A673 (cell line): ENCODE results near the gene FCAR. TPM values are rescaled to one million over a fixed set of nuclear protein-coding genes. Genes with fewer than 3 reads are reported as not detected.

ENCODE experiments used
- BruUV-seq: library from RNA; stranded (reverse); fragments of 400-500 nt; replicated peaks from 2 replicates; lab custom pipeline; 2021; lab: Mats Ljungman, UMichigan
- CTCF ChIA-PET: fragments of 300-600 bp; sonication (Branson Sonifier 250); formaldehyde crosslinking; loops from one replicate; lab custom pipeline; 2022; ENCODE audit warnings: antibody characterized with exemption; lab: Charles Lee
- POLR2A ChIA-PET: fragments of 300-600 bp; sonication (Branson Sonifier 250); formaldehyde crosslinking; loops from one replicate; lab custom pipeline; 2022; ENCODE audit warnings: antibody characterized with exemption; ENCODE audit not compliant: low non-redundant PET; lab: Charles Lee
- DNase-seq: peaks from one replicate; pipeline ENCODE4 v3.0.0-alpha.2; 2015; ENCODE audit warnings: low spot score
- H3K27ac ChIP-seq: fragments of 200-600 bp; sonication (generic); 2 replicates; pipeline ENCODE4 v1.5.1; 2016; ENCODE audit warnings: mixed run types, low read depth, mild to moderate bottlenecking, mixed read lengths, antibody characterized with exemption, low read length; ENCODE audit not compliant: poor library complexity, severe bottlenecking
- H3K27me3 ChIP-seq: fragments of 200-600 bp; sonication (generic); replicated peaks from 2 replicates; pipeline ENCODE4 v1.6.1; 2017; ENCODE audit warnings: mixed run types, low read depth, mild to moderate bottlenecking, mixed read lengths, antibody characterized with exemption, low read length; ENCODE audit not compliant: insufficient read depth, poor library complexity
- H3K36me3 ChIP-seq: fragments of 200-600 bp; sonication (generic); 2 replicates; pipeline ENCODE4 v1.6.1; 2016; ENCODE audit warnings: mixed run types, mild to moderate bottlenecking, mixed read lengths, antibody characterized with exemption, low read length; ENCODE audit not compliant: insufficient read depth, poor library complexity, severe bottlenecking
- H3K4me1 ChIP-seq: fragments of 200-600 bp; sonication (generic); 2 replicates; pipeline ENCODE4 v1.6.1; 2017; ENCODE audit warnings: mixed run types, mild to moderate bottlenecking, mixed read lengths, antibody characterized with exemption, low read length; ENCODE audit not compliant: insufficient read depth, poor library complexity, severe bottlenecking
- H3K4me3 ChIP-seq: fragments of 200-600 bp; sonication (generic); 2 replicates; pipeline ENCODE4 v1.5.1; 2016; ENCODE audit warnings: low read depth, mixed run types, mild to moderate bottlenecking, mixed read lengths, low read length; ENCODE audit not compliant: poor library complexity, severe bottlenecking
- H3K9me3 ChIP-seq: fragments of 200-600 bp; sonication (generic); 2 replicates; pipeline ENCODE4 v1.6.1; 2016; ENCODE audit warnings: mixed run types, low read depth, mild to moderate bottlenecking, mixed read lengths, antibody characterized with exemption, low read length; ENCODE audit not compliant: poor library complexity, severe bottlenecking
- CTCF ChIP-seq: fragments of 300-800, 200-600 bp; sonication (generic); conservative IDR thresholded peaks from 2 replicates; pipeline ENCODE4 v1.5.1; 2017; ENCODE audit warnings: low read depth, mild to moderate bottlenecking, antibody characterized with exemption, low read length, moderate library complexity, mixed read lengths
- EZH2 ChIP-seq: fragments of 200-600 bp; sonication (generic); IDR thresholded peaks from 2 replicates; pipeline ENCODE4 v1.6.1; 2017; ENCODE audit warnings: borderline replicate concordance, low read depth, mild to moderate bottlenecking, mixed read lengths, antibody characterized with exemption, low read length; ENCODE audit not compliant: poor library complexity, severe bottlenecking
- intact Hi-C: fragments of 100-400 bp; cut with micrococcal nuclease; formaldehyde crosslinking; loops from one replicate; pipeline ENCODE4 v1.10.0; 2022; ENCODE audit not compliant: unreplicated experiment
- total RNA-seq: library from RNA; stranded (reverse); gene quantifications from 2 replicates; pipeline ENCODE4 v1.2.3, GENCODE V29; 2021

The FCAR gene
- total RNA-seq, 1 experiment from 2014 or later: not detected

GRCh38 chr19:54923276-54923675 lies 49.2 kb downstream of the FCAR start:
- POLR2A ChIA-PET: no interaction called here
- BruUV-seq: no TSS peak
- no peak for DNase-seq

GRCh38 chr19:54928299-54928698 lies 54.3 kb downstream of the FCAR start:
- Histone ChIP-seq H3K27ac (no peak overlapping the region), H3K27me3 (no peaks in the 10 kb centered on the region), H3K9me3 (peaks cover 9% of the 10 kb centered on the region), H3K4me1 (no peaks in the 10 kb centered on the region), H3K36me3 (no peaks in the 10 kb centered on the region), H3K4me3 (no peak overlapping the region)
- BruUV-seq: no TSS peak
- POLR2A ChIA-PET: interaction anchor here (0.6 kb wide), 1 partner anchor 528 kb away, joined by 3 read pairs; no protein-coding TSS in a partner anchor
- CTCF ChIA-PET: no interaction called here
- DNase-seq: peak; percentile 22
- intact Hi-C loops: no loop called here
- TF ChIP-seq EZH2: no peak
- TF ChIP-seq CTCF: no peak

More at GRCh38 chr19:54923276-54923675, 49.2 kb downstream of the FCAR start:
- H3K4me1 ChIP-seq: no peaks in the 10 kb centered on the region
- peaks cover 3% of the 10 kb centered on the region for H3K9me3 ChIP-seq
- no peaks in the 10 kb centered on the region for H3K36me3 ChIP-seq
- H3K27me3 ChIP-seq: peaks cover 5% of the 10 kb centered on the region
- intact Hi-C loops: loop anchor here (5.0 kb wide), 1 partner anchor 41 kb away; no protein-coding TSS in a partner anchor
- H3K4me3 ChIP-seq: no peak overlapping the region
- H3K27ac ChIP-seq: no peak overlapping the region
- TF ChIP-seq EZH2 (no peak), CTCF (no peak)
- CTCF ChIA-PET: no interaction called here

GRCh38 chr19:54937926-54938325 lies 63.9 kb downstream of the FCAR start:
- TF ChIP-seq CTCF (no peak), EZH2 (no peak)
- DNase-seq: no peak
- no peaks in the 10 kb centered on the region for H3K36me3 ChIP-seq
- H3K27ac ChIP-seq: no peak overlapping the region
- no peak overlapping the region for H3K4me3 ChIP-seq
- intact Hi-C loops: no loop called here
- BruUV-seq: no TSS peak
- CTCF ChIA-PET: no interaction called here
- H3K4me1 ChIP-seq: no peaks in the 10 kb centered on the region
- peaks cover 18% of the 10 kb centered on the region for H3K27me3 ChIP-seq
- POLR2A ChIA-PET: no interaction called here
- no peaks in the 10 kb centered on the region for H3K9me3 ChIP-seq
